HepG2 (cell line): ENCODE results near the gene INSR. TPM values are rescaled to one million over a fixed set of nuclear protein-coding genes. Genes with fewer than 3 reads are reported as not detected.

Source experiments
- EEA1 ChIP-seq: sonication (generic); formaldehyde crosslinking; IDR thresholded peaks from 2 replicates; pipeline ENCODE4 v1.5.1; 2020; ENCODE audit warnings: mild to moderate bottlenecking, missing genetic modification reagents, borderline replicate concordance
- FOXM1 ChIP-seq: sonication (generic); formaldehyde crosslinking; IDR thresholded peaks from 2 replicates; pipeline ENCODE4 v1.5.0; 2020; ENCODE audit warnings: missing genetic modification reagents
- HDAC1 ChIP-seq: sonication (generic); formaldehyde crosslinking; IDR thresholded peaks from 2 replicates; pipeline ENCODE4 v1.5.1; 2020; ENCODE audit warnings: mild to moderate bottlenecking, missing genetic modification reagents
- MEIS2 ChIP-seq: sonication (generic); formaldehyde crosslinking; IDR thresholded peaks from 2 replicates; pipeline ENCODE4 v1.9.0; 2021; ENCODE audit warnings: mild to moderate bottlenecking, missing genetic modification reagents
- MTA1 ChIP-seq: sonication (generic); formaldehyde crosslinking; IDR thresholded peaks from 2 replicates; pipeline ENCODE4 v1.4.0; 2020; ENCODE audit warnings: missing genetic modification reagents, mild to moderate bottlenecking, borderline replicate concordance
- MTA3 ChIP-seq: sonication (generic); formaldehyde crosslinking; IDR thresholded peaks from 2 replicates; pipeline ENCODE4 v1.4.0; 2020; ENCODE audit warnings: missing genetic modification reagents
- SRF ChIP-seq: IDR thresholded peaks from 2 replicates; pipeline ENCODE4 v1.6.1; 2011; ENCODE audit warnings: mild to moderate bottlenecking, low read depth, low read length, moderate library complexity
- TBL1XR1 ChIP-seq: fragments of 150-350 bp; IDR thresholded peaks from 2 replicates; pipeline ENCODE4 v1.6.1; 2014; ENCODE audit warnings: borderline replicate concordance, low read length; ENCODE audit not compliant: partially characterized antibody
- ZNF205 ChIP-seq: IDR thresholded peaks from 2 replicates; pipeline ENCODE4 v1.6.1; 2018; ENCODE audit warnings: missing biosample characterization, missing genetic modification reagents
- ZNF335 ChIP-seq: sonication (generic); formaldehyde crosslinking; IDR thresholded peaks from 2 replicates; pipeline ENCODE4 v1.4.0; 2020; ENCODE audit warnings: missing genetic modification reagents
- polyA plus RNA-seq, 8 experiments: library from polyadenylated mRNA; depleted of rRNA in 3 of 8; stranded (reverse) in 7 of 8; unstranded in 1 of 8; fragments of >200 nt; fragmentation: Illumina TruSeq in 4 of 8; extraction: Trizol in 4 of 8; gene quantifications; 2 replicates each; pipeline versions ENCODE4 v1.2.1 to v1.2.3, GENCODE V29; 2011 to 2016; ENCODE audit warnings: low read depth in 4 of 8, missing spikeins in 1 of 8, mixed read lengths in 1 of 8; ENCODE audit not compliant: insufficient read depth in 1 of 8
- total RNA-seq, 5 experiments: library from RNA; depleted of rRNA; stranded (reverse); fragments of >200 nt; fragmentation: Illumina TruSeq; extraction: Trizol; gene quantifications; 2 replicates each; pipeline ENCODE4 v1.2.3, GENCODE V29; 2016; ENCODE audit warnings: low read depth in 1 of 5
- TF ChIP-seq, protein P1 (sequence below), 2 experiments: fragments of 450-650 bp in 1 of 2; sonication (generic) in 1 of 2; formaldehyde crosslinking in 1 of 2; IDR thresholded peaks; 2 replicates each; pipeline versions ENCODE4 v1.6.1 to v1.8.0; 2016 to 2022; ENCODE audit warnings: antibody characterized with exemption in 1 of 2, mild to moderate bottlenecking in 1 of 2, missing genetic modification reagents in 1 of 2
- TF ChIP-seq, protein P2 (sequence below): sonication (generic); formaldehyde crosslinking; IDR thresholded peaks from 2 replicates; pipeline ENCODE4 v1.4.0; 2020; ENCODE audit warnings: missing genetic modification reagents, borderline replicate concordance
- TF ChIP-seq, protein P3 (sequence below): sonication (generic); formaldehyde crosslinking; IDR thresholded peaks from 2 replicates; pipeline ENCODE4 v1.4.0; 2020; ENCODE audit warnings: mild to moderate bottlenecking, missing genetic modification reagents
- TF ChIP-seq, protein P4 (sequence below): sonication (generic); formaldehyde crosslinking; IDR thresholded peaks from 2 replicates; pipeline ENCODE4 v1.4.0; 2020; ENCODE audit warnings: missing genetic modification reagents, low read depth, mild to moderate bottlenecking, borderline replicate concordance

The INSR gene
- total and polyA plus RNA-seq, 2 of the 13 experiments (the other 11 are each of a cell fraction or from before 2014, with no cell fraction given) = 24.2 to 29.8 TPM

DNA sequence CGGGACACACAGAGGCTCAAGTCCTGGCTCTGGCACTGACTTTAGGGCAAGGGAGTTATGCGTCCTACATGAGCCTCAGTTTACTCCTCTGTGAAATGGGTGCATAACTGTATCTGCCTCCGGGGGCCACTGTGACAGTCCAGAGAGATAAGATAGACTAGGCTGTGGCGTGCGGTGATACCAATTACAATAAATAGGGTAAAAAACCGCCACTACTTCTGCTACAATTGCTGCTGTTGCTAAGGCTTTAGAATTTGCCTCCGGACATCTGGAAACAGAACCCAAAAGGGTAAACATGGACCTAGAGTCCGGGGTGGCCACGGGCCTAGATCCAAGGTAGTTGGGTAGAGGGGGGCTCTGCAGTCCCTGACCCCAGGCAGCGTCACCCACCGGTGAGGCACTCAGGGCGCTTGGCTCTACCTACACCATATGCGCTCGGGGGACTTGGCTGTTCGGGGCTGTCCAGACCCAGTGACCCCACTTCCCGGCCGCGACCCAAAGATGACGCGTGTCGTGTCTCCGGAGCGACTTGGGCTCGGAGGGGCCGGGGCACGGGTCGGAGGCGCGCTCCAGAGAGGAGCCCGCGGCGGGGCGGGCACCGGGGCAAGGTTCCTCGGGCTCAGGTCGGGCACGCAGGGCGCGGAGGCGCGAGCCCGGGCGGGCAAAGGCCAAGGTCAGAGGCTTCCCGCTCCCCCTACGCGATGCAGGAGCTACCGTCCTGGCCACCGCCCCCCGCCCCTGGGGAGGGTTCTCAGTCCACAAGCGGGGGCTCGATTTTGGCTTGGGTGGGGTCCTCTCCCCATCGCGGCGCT is 1.1 kb downstream of the INSR start (continued):
- TF ChIP-seq, protein P1, sequence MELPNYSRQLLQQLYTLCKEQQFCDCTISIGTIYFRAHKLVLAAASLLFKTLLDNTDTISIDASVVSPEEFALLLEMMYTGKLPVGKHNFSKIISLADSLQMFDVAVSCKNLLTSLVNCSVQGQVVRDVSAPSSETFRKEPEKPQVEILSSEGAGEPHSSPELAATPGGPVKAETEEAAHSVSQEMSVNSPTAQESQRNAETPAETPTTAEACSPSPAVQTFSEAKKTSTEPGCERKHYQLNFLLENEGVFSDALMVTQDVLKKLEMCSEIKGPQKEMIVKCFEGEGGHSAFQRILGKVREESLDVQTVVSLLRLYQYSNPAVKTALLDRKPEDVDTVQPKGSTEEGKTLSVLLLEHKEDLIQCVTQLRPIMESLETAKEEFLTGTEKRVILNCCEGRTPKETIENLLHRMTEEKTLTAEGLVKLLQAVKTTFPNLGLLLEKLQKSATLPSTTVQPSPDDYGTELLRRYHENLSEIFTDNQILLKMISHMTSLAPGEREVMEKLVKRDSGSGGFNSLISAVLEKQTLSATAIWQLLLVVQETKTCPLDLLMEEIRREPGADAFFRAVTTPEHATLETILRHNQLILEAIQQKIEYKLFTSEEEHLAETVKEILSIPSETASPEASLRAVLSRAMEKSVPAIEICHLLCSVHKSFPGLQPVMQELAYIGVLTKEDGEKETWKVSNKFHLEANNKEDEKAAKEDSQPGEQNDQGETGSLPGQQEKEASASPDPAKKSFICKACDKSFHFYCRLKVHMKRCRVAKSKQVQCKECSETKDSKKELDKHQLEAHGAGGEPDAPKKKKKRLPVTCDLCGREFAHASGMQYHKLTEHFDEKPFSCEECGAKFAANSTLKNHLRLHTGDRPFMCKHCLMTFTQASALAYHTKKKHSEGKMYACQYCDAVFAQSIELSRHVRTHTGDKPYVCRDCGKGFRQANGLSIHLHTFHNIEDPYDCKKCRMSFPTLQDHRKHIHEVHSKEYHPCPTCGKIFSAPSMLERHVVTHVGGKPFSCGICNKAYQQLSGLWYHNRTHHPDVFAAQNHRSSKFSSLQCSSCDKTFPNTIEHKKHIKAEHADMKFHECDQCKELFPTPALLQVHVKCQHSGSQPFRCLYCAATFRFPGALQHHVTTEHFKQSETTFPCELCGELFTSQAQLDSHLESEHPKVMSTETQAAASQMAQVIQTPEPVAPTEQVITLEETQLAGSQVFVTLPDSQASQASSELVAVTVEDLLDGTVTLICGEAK (IDR thresholded peaks at IDR 0.05) = no peak
- TF ChIP-seq, protein P1 (CRISPR knock-in tag; IDR thresholded peaks at IDR 0.05) = peak; percentile 29; the same call in 1 of the 2 replicates
- no peak for TF ChIP-seq SRF
- no peak for TF ChIP-seq MTA3 (CRISPR knock-in tag)
- TF ChIP-seq MTA1 (CRISPR knock-in tag) = peak; percentile 82; the same call in 1 of the 2 replicates
- no peak; the same call in none of the 2 replicates for TF ChIP-seq HDAC1 (CRISPR knock-in tag)
- TF ChIP-seq, protein P2, sequence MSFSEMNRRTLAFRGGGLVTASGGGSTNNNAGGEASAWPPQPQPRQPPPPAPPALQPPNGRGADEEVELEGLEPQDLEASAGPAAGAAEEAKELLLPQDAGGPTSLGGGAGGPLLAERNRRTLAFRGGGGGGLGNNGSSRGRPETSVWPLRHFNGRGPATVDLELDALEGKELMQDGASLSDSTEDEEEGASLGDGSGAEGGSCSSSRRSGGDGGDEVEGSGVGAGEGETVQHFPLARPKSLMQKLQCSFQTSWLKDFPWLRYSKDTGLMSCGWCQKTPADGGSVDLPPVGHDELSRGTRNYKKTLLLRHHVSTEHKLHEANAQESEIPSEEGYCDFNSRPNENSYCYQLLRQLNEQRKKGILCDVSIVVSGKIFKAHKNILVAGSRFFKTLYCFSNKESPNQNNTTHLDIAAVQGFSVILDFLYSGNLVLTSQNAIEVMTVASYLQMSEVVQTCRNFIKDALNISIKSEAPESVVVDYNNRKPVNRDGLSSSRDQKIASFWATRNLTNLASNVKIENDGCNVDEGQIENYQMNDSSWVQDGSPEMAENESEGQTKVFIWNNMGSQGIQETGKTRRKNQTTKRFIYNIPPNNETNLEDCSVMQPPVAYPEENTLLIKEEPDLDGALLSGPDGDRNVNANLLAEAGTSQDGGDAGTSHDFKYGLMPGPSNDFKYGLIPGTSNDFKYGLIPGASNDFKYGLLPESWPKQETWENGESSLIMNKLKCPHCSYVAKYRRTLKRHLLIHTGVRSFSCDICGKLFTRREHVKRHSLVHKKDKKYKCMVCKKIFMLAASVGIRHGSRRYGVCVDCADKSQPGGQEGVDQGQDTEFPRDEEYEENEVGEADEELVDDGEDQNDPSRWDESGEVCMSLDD (CRISPR knock-in tag) = no peak; the same call in 1 of the 2 replicates
- TF ChIP-seq EEA1 (CRISPR knock-in tag) = no peak
- TF ChIP-seq, protein P3, sequence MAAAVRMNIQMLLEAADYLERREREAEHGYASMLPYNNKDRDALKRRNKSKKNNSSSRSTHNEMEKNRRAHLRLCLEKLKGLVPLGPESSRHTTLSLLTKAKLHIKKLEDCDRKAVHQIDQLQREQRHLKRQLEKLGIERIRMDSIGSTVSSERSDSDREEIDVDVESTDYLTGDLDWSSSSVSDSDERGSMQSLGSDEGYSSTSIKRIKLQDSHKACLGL (CRISPR knock-in tag) = no peak
- no peak for TF ChIP-seq ZNF335 (CRISPR knock-in tag)
- TF ChIP-seq TBL1XR1 = no peak
- TF ChIP-seq FOXM1 (CRISPR knock-in tag) = no peak
- TF ChIP-seq ZNF205 (CRISPR knock-in tag) = no peak
- TF ChIP-seq, protein P4, sequence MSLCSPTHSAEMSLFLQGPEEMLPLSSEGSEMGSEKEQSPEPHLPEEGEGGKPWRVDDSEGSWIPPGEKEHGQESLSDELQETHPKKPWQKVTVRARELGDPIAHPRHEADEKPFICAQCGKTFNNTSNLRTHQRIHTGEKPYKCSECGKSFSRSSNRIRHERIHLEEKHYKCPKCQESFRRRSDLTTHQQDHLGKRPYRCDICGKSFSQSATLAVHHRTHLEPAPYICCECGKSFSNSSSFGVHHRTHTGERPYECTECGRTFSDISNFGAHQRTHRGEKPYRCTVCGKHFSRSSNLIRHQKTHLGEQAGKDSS (CRISPR knock-in tag) = 0 out of 2 replicates have a peak, but pooled peaks have one; percentile 41
- no peak; the same call in 1 of the 2 replicates for TF ChIP-seq MEIS2 (CRISPR knock-in tag)
